Measurements from ENCODE around the gene CFAP61. TPM values are rescaled to one million over a fixed set of nuclear protein-coding genes. Genes with fewer than 3 reads are reported as not detected.

CFAP61 gene
- total RNA-seq, 4 donors from 2014 or later: 0.19 to 1.4 (median 1.1) TPM

DNA sequence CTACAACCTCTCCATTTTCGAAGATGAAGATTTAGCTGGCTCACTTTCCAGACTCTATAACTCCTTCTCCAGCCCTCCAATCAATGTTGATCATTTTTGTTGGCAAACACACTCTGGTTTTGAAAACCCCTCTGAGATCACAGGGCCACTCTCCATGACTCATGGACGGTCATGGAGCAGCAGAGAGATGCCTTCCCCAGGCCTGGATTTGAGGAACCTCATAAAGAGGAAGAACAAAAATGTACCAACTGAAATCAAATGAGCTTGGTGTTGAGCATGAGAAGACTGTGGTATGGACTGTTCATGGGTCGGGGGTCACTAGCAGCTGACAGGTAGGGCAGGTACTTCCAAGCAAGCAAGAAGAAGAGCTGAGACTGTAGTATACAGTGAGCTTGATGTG lies 202.8 kb downstream of the CFAP61 start:
- TF ChIP-seq, protein P1, sequence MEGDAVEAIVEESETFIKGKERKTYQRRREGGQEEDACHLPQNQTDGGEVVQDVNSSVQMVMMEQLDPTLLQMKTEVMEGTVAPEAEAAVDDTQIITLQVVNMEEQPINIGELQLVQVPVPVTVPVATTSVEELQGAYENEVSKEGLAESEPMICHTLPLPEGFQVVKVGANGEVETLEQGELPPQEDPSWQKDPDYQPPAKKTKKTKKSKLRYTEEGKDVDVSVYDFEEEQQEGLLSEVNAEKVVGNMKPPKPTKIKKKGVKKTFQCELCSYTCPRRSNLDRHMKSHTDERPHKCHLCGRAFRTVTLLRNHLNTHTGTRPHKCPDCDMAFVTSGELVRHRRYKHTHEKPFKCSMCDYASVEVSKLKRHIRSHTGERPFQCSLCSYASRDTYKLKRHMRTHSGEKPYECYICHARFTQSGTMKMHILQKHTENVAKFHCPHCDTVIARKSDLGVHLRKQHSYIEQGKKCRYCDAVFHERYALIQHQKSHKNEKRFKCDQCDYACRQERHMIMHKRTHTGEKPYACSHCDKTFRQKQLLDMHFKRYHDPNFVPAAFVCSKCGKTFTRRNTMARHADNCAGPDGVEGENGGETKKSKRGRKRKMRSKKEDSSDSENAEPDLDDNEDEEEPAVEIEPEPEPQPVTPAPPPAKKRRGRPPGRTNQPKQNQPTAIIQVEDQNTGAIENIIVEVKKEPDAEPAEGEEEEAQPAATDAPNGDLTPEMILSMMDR (IDR thresholded peaks at IDR 0.05): no peak
- TF ChIP-seq POLR2A (IDR thresholded peaks at IDR 0.05): no peak
- WGBS, 2 donors: 68 to 69% methylated on average over 3 of the region's 3 CpGs
- no peak for DNase-seq (ENCODE audit: low spot score in 2 of 2)
- no peak overlapping the region for H3K4me3 ChIP-seq (ENCODE audit: low read depth, poor library complexity, severe bottlenecking)
- intact Hi-C loops (cut with DNase I; ENCODE audit: low total_unique reads): no loop called here

DNA sequence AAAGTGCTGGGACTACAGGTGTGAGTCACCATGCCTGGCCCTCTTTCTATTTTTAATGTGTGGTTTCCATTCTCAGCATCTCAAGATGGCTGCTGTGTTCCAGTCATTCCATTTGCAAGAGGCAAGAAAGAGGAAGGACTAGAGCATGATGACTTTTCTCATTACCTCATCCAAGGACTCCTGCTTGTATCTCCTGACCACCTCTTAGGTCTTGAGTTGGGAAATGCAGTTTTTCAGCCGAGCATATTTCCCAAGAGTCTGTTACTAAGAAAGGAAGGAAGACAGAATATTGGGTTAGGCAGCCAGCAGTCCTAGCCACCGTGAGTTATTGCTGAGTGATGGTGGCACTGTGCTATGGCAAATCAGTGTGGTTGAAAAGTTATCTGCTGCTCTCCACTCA lies 207.2 kb downstream of the CFAP61 start:
- intact Hi-C loops (cut with DNase I; ENCODE audit: low total_unique reads): no loop called here
- WGBS, 2 donors: 68 to 72% methylated on average over 2 of the region's 2 CpGs
- H3K4me3 ChIP-seq (ENCODE audit: low read depth, poor library complexity, severe bottlenecking): no peak overlapping the region
- TF ChIP-seq POLR2A (IDR thresholded peaks at IDR 0.05): no peak
- TF ChIP-seq, protein P1 (IDR thresholded peaks at IDR 0.05): no peak
- no peak for DNase-seq (ENCODE audit: low spot score in 2 of 2)

DNA sequence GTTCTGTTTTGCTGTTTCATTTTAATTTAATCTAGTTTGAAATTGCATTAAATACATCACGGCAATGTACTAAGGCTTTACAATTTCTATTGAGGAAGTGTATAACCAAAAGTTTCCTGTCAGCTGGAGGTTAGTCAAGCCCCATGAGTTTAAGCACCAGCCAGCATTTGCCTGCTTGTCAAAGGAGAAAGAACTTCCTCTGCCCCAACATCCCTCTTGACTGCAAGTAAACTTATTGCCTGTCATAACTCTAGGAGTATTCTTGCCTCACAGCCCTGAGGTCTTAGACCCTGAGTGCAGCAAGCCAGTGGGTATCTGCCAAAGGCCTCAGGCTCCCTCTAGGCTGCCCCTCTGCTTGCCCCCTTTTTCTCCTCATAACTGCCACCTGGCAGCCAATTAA lies 208.8 kb downstream of the CFAP61 start:
- DNase-seq (ENCODE audit: low spot score in 2 of 2): peak in 1 of 2 donors; percentile 21
- no peak for TF ChIP-seq POLR2A (IDR thresholded peaks at IDR 0.05)
- TF ChIP-seq, protein P1 (IDR thresholded peaks at IDR 0.05): no peak
- intact Hi-C loops (cut with DNase I; ENCODE audit: low total_unique reads): no loop called here
- H3K4me3 ChIP-seq (ENCODE audit: low read depth, poor library complexity, severe bottlenecking): no peak overlapping the region
- 66 to 71% methylated on average over 1 of the region's 1 CpG for WGBS, 2 donors

DNA sequence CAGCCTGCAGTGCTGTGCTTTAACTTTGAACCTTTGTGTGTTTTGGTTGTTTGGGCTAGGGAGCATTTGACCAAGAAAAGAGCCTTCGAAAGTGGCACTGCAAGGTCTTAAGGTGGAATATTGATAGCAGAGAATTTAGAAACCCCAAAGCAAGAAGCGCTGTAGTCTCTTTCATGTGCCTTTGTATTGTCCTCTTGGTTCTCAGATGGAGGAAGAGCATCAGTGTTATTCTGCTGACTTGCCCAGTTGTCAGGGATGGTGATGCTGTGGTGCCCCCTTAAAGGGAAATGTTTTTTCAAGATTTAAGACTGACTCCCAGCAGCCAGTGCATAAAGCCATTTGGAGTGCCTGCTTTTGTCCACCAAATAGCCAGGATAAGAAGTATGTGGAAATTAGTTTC lies 212.9 kb downstream of the CFAP61 start:
- DNase-seq (ENCODE audit: low spot score in 2 of 2): no peak
- H3K4me3 ChIP-seq (ENCODE audit: low read depth, poor library complexity, severe bottlenecking): no peak overlapping the region
- WGBS, 2 donors: 60 to 62% methylated on average over 2 of the region's 2 CpGs
- intact Hi-C loops (cut with DNase I; ENCODE audit: low total_unique reads): no loop called here
- no peak for TF ChIP-seq POLR2A (IDR thresholded peaks at IDR 0.05)

DNA sequence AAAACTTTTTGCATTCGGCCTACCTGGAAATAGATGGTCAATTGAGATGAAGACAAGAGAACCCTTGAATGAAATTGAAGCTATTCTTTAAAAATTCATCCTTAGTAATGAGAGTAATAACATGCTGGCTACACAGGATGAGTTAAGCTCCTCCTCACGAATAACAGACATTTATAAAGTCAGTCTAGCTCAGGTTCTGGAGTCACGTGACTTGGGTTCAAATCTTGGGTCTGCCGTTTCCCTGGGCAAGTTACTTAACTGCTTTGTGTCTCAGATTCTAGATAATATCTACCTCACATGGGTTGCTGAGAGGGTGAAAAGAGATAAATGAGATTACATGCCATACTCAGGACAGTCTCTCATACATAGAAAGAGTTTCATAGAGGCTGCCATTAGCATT lies 214.2 kb downstream of the CFAP61 start:
- no peak overlapping the region for H3K4me3 ChIP-seq (ENCODE audit: low read depth, poor library complexity, severe bottlenecking)
- 85 to 90% methylated on average over 4 of the region's 4 CpGs for WGBS, 2 donors
- no peak for DNase-seq (ENCODE audit: low spot score in 2 of 2)
- intact Hi-C loops (cut with DNase I; ENCODE audit: low total_unique reads): no loop called here
- no peak for TF ChIP-seq POLR2A (IDR thresholded peaks at IDR 0.05)
- TF ChIP-seq, protein P1 (IDR thresholded peaks at IDR 0.05): no peak

DNA sequence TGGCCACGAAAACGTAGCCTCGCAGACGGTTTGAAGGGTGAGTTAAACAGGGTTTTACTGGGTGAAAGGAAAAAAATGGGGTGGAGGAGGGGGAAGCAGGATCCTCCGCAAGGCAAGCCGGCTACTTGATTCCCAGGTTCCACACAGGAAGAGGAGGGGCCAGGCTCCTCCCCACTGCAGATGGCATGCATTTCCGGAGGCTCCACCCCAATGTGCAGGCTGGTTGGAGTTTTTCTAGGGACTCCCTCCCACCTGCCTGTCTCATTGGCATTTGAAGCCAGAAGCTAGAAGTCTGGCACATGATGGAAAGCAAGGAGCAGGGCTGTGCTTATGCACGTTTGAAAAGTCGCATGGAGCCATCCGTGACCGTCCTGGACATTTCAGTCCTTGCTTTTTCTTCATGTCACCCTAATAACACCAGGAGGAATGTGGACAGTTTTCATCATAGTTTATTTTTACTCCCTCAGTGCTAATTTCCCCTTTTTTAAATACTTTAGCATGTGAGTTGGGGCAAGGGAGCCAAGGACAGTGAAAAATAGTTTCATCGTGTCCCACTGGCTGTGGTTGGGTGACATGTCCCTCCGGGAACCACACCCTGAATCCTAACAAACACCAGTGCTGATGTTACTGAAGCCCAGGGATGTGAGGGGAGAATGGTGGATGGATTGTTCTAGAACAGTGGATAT lies 215.5 kb downstream of the CFAP61 start:
- WGBS, 2 donors: 59 to 65% methylated on average over 13 of the region's 13 CpGs
- peak in 1 of 2 donors; percentile 54 for DNase-seq (ENCODE audit: low spot score in 2 of 2)
- TF ChIP-seq, protein P1 (IDR thresholded peaks at IDR 0.05): no peak
- no peak for TF ChIP-seq POLR2A (IDR thresholded peaks at IDR 0.05)
- intact Hi-C loops (cut with DNase I; ENCODE audit: low total_unique reads): no loop called here
- H3K4me3 ChIP-seq (ENCODE audit: low read depth, poor library complexity, severe bottlenecking): no peak overlapping the region
